ENCODE results near the gene OPCML. TPM values are rescaled to one million over a fixed set of nuclear protein-coding genes. Genes with fewer than 3 reads are reported as not detected.

OPCML gene
- total and polyA plus RNA-seq, 4 donors: under 0.01 to 0.01 TPM; not detected in 2

GRCh38 chr11:132721526-132721925, 810.8 kb downstream of the OPCML start:
- no peak overlapping the region for H3K9ac ChIP-seq (ENCODE audit: low read depth in 1 of 2, low read length in 2 of 2)
- no peaks in the 10 kb centered on the region for H3K36me3 ChIP-seq (ENCODE audit: control insufficient read depth in 4 of 4, insufficient read depth in 3 of 4, low read depth in 1 of 4, low read length in 3 of 4)
- no peak overlapping the region for H3K4me3 ChIP-seq (ENCODE audit: low read depth in 1 of 3, low read length in 3 of 3)
- H3K27ac ChIP-seq (ENCODE audit: low read depth in 1 of 2, low read length in 2 of 2): no peak overlapping the region
- no peaks in the 10 kb centered on the region for H3K9me3 ChIP-seq (ENCODE audit: control insufficient read depth in 4 of 4, low read length in 3 of 4)
- TF ChIP-seq REST (IDR thresholded peaks at IDR 0.05) (no peak), SP1 (IDR thresholded peaks at IDR 0.05) (no peak), JUND (IDR thresholded peaks at IDR 0.05) (no peak), FOXA1 (IDR thresholded peaks at IDR 0.05) (no peak), ATF3 (IDR thresholded peaks at IDR 0.05) (no peak), EGR1 (IDR thresholded peaks at IDR 0.05; ENCODE audit: low read depth in 2 of 2) (no peak), GABPA (IDR thresholded peaks at IDR 0.05 in 1 of 2, conservative IDR thresholded peaks at IDR 0.05 in 1 of 2) (no peak), HNF4A (conservative IDR thresholded peaks at IDR 0.05) (no peak), YY1 (IDR thresholded peaks at IDR 0.05) (no peak), HNF4G (IDR thresholded peaks at IDR 0.05) (no peak)
- TF ChIP-seq, protein P1, sequence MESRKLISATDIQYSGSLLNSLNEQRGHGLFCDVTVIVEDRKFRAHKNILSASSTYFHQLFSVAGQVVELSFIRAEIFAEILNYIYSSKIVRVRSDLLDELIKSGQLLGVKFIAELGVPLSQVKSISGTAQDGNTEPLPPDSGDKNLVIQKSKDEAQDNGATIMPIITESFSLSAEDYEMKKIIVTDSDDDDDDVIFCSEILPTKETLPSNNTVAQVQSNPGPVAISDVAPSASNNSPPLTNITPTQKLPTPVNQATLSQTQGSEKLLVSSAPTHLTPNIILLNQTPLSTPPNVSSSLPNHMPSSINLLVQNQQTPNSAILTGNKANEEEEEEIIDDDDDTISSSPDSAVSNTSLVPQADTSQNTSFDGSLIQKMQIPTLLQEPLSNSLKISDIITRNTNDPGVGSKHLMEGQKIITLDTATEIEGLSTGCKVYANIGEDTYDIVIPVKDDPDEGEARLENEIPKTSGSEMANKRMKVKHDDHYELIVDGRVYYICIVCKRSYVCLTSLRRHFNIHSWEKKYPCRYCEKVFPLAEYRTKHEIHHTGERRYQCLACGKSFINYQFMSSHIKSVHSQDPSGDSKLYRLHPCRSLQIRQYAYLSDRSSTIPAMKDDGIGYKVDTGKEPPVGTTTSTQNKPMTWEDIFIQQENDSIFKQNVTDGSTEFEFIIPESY (IDR thresholded peaks at IDR 0.05): no peak
- TF ChIP-seq, protein P2, sequence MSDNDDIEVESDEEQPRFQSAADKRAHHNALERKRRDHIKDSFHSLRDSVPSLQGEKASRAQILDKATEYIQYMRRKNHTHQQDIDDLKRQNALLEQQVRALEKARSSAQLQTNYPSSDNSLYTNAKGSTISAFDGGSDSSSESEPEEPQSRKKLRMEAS (IDR thresholded peaks at IDR 0.05): no peak
- no peaks in the 10 kb centered on the region for H3K27me3 ChIP-seq (ENCODE audit: control insufficient read depth in 4 of 4, insufficient read depth in 4 of 4, low read length in 3 of 4)
- peaks cover 0 to 7% (median 0%) of the 10 kb centered on the region in 4 donors for H3K4me1 ChIP-seq (ENCODE audit: control insufficient read depth in 4 of 4, insufficient read depth in 4 of 4, low read length in 3 of 4)
- DNase-seq (ENCODE audit: low spot score): no peak
- 91% methylated on average over 5 of the region's 5 CpGs for WGBS

DNA sequence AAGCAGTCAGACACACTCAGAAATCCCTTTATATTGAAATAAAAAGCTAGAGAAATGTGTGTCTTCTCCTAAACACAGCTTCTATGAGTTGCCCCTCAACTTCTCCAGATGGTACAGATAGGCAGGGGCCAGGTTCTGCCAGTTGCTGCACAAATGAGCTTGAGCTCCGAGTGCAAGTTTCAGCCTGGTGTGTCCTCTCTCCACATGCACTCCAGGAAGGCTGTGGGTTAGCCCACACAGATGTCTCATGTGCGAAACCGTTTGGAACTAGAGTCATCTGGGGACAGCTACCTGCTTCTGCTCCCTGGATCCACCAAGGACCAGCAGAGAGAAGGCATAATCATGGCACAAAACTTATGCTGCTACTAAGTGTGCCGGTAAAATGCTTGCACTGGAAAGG, 812.6 kb downstream of the OPCML start:
- Histone ChIP-seq H3K9ac (ENCODE audit: low read depth in 1 of 2, low read length in 2 of 2) (no peak overlapping the region), H3K4me3 (ENCODE audit: low read depth in 1 of 3, low read length in 3 of 3) (no peak overlapping the region), H3K9me3 (ENCODE audit: control insufficient read depth in 4 of 4, low read length in 3 of 4) (no peaks in the 10 kb centered on the region), H3K27ac (ENCODE audit: low read depth in 1 of 2, low read length in 2 of 2) (no peak overlapping the region), H3K4me1 (ENCODE audit: control insufficient read depth in 4 of 4, insufficient read depth in 4 of 4, low read length in 3 of 4) (peaks cover 0 to 18% (median 7%) of the 10 kb centered on the region in 4 donors), H3K36me3 (ENCODE audit: control insufficient read depth in 4 of 4, insufficient read depth in 3 of 4, low read depth in 1 of 4, low read length in 3 of 4) (no peaks in the 10 kb centered on the region), H3K27me3 (ENCODE audit: control insufficient read depth in 4 of 4, insufficient read depth in 4 of 4, low read length in 3 of 4) (no peaks in the 10 kb centered on the region)
- WGBS: 87% methylated on average over 4 of the region's 4 CpGs
- no peak for DNase-seq (ENCODE audit: low spot score)
- TF ChIP-seq REST (IDR thresholded peaks at IDR 0.05) (no peak), FOXA2 (IDR thresholded peaks at IDR 0.05) (no peak), CTCF (IDR thresholded peaks at IDR 0.05; ENCODE audit: low read depth, low read length, missing input control) (no peak), HNF4A (conservative IDR thresholded peaks at IDR 0.05) (no peak)
